Esophagus squamous epithelium (tissue), 4 donors: Measurements from ENCODE around the gene PRR20G.

Experiments
- POLR2A ChIP-seq, 4 donors: fragments of 450-650 bp; IDR thresholded peaks; one replicate each; pipeline ENCODE4 v1.6.1; 2017; ENCODE audit warnings: antibody characterized with exemption in 4 of 4, mild to moderate bottlenecking in 4 of 4, moderate library complexity in 3 of 4
- TF ChIP-seq, protein P1 (sequence below), 6 experiments: fragments of 450-650 bp in 4 of 6; fragments of 200-600 bp in 2 of 6; sonication (generic) in 2 of 6; IDR thresholded peaks; one replicate each; pipeline ENCODE4 v1.5.1; 2016 to 2019; ENCODE audit warnings: antibody characterized with exemption in 6 of 6, mild to moderate bottlenecking in 4 of 6, moderate library complexity in 4 of 6

DNA sequence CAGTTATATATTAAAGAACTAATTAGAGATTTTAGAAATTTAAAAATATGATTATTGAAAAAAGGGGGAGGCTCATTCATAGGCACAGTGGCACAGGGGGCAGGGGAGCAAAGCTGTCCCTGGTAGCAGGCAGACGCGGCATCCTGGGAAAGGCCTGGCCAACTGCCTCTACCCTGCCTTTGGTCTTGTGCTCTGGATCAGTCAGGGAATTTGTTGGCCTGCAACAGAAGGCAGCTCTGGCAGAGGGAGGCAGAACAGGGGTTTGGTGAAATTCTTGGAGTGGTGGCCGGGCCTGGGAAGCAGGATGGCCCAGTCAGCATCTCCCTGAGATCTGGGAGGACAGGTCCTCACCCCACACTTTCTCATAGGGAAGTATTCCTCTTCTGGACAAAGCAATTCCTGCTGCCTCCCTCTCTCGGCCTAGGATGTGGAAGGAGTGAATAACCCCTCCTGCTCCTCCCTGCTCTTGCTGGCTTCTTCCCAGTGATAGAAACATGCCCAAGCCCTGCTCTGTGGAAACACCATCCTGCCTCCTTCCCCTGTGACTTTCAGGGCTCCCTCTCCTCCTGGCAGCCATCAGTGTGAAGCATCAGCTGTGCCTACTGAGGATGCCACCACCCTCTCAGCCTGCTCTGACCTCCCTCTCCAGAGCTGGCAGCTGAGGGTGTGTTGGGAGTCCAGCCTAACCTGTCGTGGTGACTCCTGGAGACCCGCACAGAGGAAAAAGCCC is 26.9 kb downstream of the PRR20G start:
- TF ChIP-seq, protein P1, sequence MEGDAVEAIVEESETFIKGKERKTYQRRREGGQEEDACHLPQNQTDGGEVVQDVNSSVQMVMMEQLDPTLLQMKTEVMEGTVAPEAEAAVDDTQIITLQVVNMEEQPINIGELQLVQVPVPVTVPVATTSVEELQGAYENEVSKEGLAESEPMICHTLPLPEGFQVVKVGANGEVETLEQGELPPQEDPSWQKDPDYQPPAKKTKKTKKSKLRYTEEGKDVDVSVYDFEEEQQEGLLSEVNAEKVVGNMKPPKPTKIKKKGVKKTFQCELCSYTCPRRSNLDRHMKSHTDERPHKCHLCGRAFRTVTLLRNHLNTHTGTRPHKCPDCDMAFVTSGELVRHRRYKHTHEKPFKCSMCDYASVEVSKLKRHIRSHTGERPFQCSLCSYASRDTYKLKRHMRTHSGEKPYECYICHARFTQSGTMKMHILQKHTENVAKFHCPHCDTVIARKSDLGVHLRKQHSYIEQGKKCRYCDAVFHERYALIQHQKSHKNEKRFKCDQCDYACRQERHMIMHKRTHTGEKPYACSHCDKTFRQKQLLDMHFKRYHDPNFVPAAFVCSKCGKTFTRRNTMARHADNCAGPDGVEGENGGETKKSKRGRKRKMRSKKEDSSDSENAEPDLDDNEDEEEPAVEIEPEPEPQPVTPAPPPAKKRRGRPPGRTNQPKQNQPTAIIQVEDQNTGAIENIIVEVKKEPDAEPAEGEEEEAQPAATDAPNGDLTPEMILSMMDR (IDR thresholded peaks at IDR 0.05): no peak
- TF ChIP-seq POLR2A (IDR thresholded peaks at IDR 0.05): no peak
